Frontal cortex (tissue), 4 donors: Measurements from ENCODE around the gene EPB41L4A. TPM values are rescaled to one million over a fixed set of nuclear protein-coding genes. Genes with fewer than 3 reads are reported as not detected.
A peak's percentile ranks its signal among the peaks of the same experiment; 100 is the strongest.

Experiments used
- DNase-seq, 2 donors: peaks; one replicate each; pipeline ENCODE4 v3.0.0; 2012; ENCODE audit warnings: low spot score in 2 of 2
- FAIRE-seq: peaks from 2 replicates; lab custom pipeline; 2012; peaks lifted over from hg19 to GRCh38; lab: Jason Lieb, UNC
- small RNA-seq: library from RNA; depleted of rRNA; stranded (forward); fragments of <200 nt; gene quantifications from one replicate; pipeline ENCODE3, GENCODE V24; 2014
- total RNA-seq: library from RNA; depleted of rRNA; stranded (reverse); fragments of >200 nt; gene quantifications from one replicate; pipeline ENCODE4 v1.2.3, GENCODE V29; 2014
- donor health status: control.
- donor health status: control.
- donor health status: control.

EPB41L4A gene
- total RNA-seq, 1 donor from 2014 or later = 33.8 TPM

GRCh38 chr5:112138526-112138925, 280.6 kb downstream of the EPB41L4A start:
- no peak for FAIRE-seq

GRCh38 chr5:112136773-112137172, 282.3 kb downstream of the EPB41L4A start:
- FAIRE-seq (no peak), DNase-seq (no peak)

More at GRCh38 chr5:112138526-112138925, 280.6 kb downstream of the EPB41L4A start:
- DNase-seq = no peak

- FAIRE-seq (no peak), DNase-seq (no peak)
Measured at GRCh38 chr5:112127861-112128260, 291.2 kb downstream of the EPB41L4A start.

- no peak for DNase-seq
- FAIRE-seq = no peak
Measured at GRCh38 chr5:112126982-112127381, 292.1 kb downstream of the EPB41L4A start.

- FAIRE-seq = no peak
- no peak for DNase-seq
Measured at GRCh38 chr5:112125903-112126302, 293.2 kb downstream of the EPB41L4A start.

- DNase-seq (no peak), FAIRE-seq (no peak)
Measured at GRCh38 chr5:112124788-112125187, 294.3 kb downstream of the EPB41L4A start.

GRCh38 chr5:112123086-112123485, 296.0 kb downstream of the EPB41L4A start:
- no peak for FAIRE-seq
- DNase-seq = no peak

- FAIRE-seq (no peak), DNase-seq (no peak)
Measured at GRCh38 chr5:112122353-112122752, 296.7 kb downstream of the EPB41L4A start.

GRCh38 chr5:112121258-112121657, 297.8 kb downstream of the EPB41L4A start:
- DNase-seq = no peak
- no peak for FAIRE-seq

- DNase-seq = no peak
Measured at GRCh38 chr5:112119969-112120368, 299.1 kb downstream of the EPB41L4A start.

GRCh38 chr5:112119508-112119907, 299.6 kb downstream of the EPB41L4A start:
- FAIRE-seq = no peak
- no peak for DNase-seq

More at GRCh38 chr5:112119969-112120368, 299.1 kb downstream of the EPB41L4A start:
- FAIRE-seq = no peak

- no peak for FAIRE-seq
- DNase-seq = no peak
Measured at GRCh38 chr5:112117551-112117950, 301.5 kb downstream of the EPB41L4A start.

GRCh38 chr5:112116371-112116770, 302.7 kb downstream of the EPB41L4A start:
- DNase-seq = no peak
- FAIRE-seq = no peak

- FAIRE-seq = no peak
- DNase-seq = no peak
Measured at GRCh38 chr5:112113565-112113964, 305.5 kb downstream of the EPB41L4A start.

Small RNA genes lying within 50 kb of the gene (small RNA-seq; reads per million reads assigned to genes)
- gene AC010265.1 = not detected
- gene HMGB3P16 = not detected
- 3.5 reads per million, percentile 89 among the genes with 10 or more reads in this experiment for gene SNORA13
